BE2C (cell line): ENCODE measurements around the gene FAM53B.

Experiments used
- DNase-seq: peaks from one replicate; pipeline ENCODE4 v3.0.0-alpha.2; 2020
- H3K27me3 ChIP-seq: fragments of 250-450 bp; sonication (Bioruptor Pico); 2 replicates; pipeline ENCODE4 v1.5.1; 2020; ENCODE audit warnings: mild to moderate bottlenecking
- H3K36me3 ChIP-seq: fragments of 250-450 bp; sonication (Bioruptor Pico); 2 replicates; pipeline ENCODE4 v1.5.1; 2020; ENCODE audit warnings: mild to moderate bottlenecking
- H3K4me1 ChIP-seq: fragments of 250-450 bp; sonication (Bioruptor Pico); 2 replicates; pipeline ENCODE4 v1.5.1; 2020
- H3K4me3 ChIP-seq: 2 replicates; pipeline ENCODE4 v1.5.1; 2011; ENCODE audit warnings: low read depth, low read length
- H3K9me3 ChIP-seq: fragments of 250-450 bp; sonication (Bioruptor Pico); 2 replicates; pipeline ENCODE4 v1.5.1; 2020
- CTCF ChIP-seq: IDR thresholded peaks from 2 replicates; pipeline ENCODE4 v1.5.1; 2012; ENCODE audit warnings: mild to moderate bottlenecking, low read depth, low read length

The FAM53B gene

GRCh38 chr10:124707144-124707467 lies 37.1 kb downstream of the FAM53B start:
- H3K4me1 ChIP-seq, result peaks cover 14% of the 10 kb centered on the region
- no peak overlapping the region for H3K4me3 ChIP-seq
- peaks cover 10% of the 10 kb centered on the region for H3K36me3 ChIP-seq
- H3K27me3 ChIP-seq, result no peaks in the 10 kb centered on the region
- no peak for DNase-seq
- H3K9me3 ChIP-seq, result no peaks in the 10 kb centered on the region
- no peak for TF ChIP-seq CTCF

GRCh38 chr10:124706462-124707143 lies 37.6 kb downstream of the FAM53B start:
- Histone ChIP-seq H3K36me3 (peaks cover 10% of the 10 kb centered on the region), H3K9me3 (no peaks in the 10 kb centered on the region), H3K4me3 (no peak overlapping the region), H3K27me3 (no peaks in the 10 kb centered on the region), H3K4me1 (peaks cover 14% of the 10 kb centered on the region)
- no peak for DNase-seq
- TF ChIP-seq CTCF, result no peak

GRCh38 chr10:124705817-124706461 lies 38.2 kb downstream of the FAM53B start:
- no peak overlapping the region for H3K4me3 ChIP-seq

GRCh38 chr10:124705381-124705740 lies 38.8 kb downstream of the FAM53B start:
- Histone ChIP-seq H3K36me3 (peaks cover 10% of the 10 kb centered on the region), H3K4me3 (no peak overlapping the region), H3K4me1 (peaks cover 14% of the 10 kb centered on the region), H3K27me3 (no peaks in the 10 kb centered on the region), H3K9me3 (no peaks in the 10 kb centered on the region)
- TF ChIP-seq CTCF, result no peak
- no peak for DNase-seq

More at GRCh38 chr10:124705817-124706461, 38.2 kb downstream of the FAM53B start:
- H3K4me1 ChIP-seq, result peaks cover 14% of the 10 kb centered on the region
- no peak for DNase-seq
- no peaks in the 10 kb centered on the region for H3K27me3 ChIP-seq
- no peaks in the 10 kb centered on the region for H3K9me3 ChIP-seq
- peaks cover 10% of the 10 kb centered on the region for H3K36me3 ChIP-seq
- no peak for TF ChIP-seq CTCF

GRCh38 chr10:124704428-124705380 lies 39.5 kb downstream of the FAM53B start:
- no peak for TF ChIP-seq CTCF
- Histone ChIP-seq H3K36me3 (peaks cover 10% of the 10 kb centered on the region), H3K9me3 (no peaks in the 10 kb centered on the region), H3K27me3 (no peaks in the 10 kb centered on the region), H3K4me1 (peaks cover 14% of the 10 kb centered on the region), H3K4me3 (no peak overlapping the region)
- DNase-seq, result no peak
